ENCODE measurements around the gene TNFRSF6B.
"Not testable (repeated sequence)": the region's sequence is repeated elsewhere in the genome, so short reads cannot be mapped to it uniquely, and the experiment has no call there.

TNFRSF6B gene

DNA sequence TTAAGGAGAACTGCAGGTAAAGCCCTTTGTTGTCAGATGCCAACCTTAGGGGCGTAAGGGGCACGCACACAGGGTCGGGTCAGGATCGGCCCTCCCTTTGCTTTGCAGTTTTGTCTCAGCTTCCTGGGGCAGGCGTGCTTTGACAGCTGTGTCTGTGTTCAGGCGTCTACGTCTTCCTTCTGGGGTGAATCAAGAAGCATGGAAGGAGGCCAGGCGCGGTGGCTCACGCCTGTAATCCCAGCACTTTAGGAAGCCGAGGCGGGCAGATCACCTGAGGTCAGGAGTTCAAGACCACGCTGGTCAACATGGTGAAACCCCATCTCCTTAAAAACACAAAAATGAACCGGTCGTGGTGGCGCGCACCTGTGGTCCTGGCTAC is 12.7 kb downstream of the TNFRSF6B start:
- no peak overlapping the region for H3K27ac ChIP-seq
- TF ChIP-seq CTCF (conservative IDR thresholded peaks at IDR 0.05): no peak
- no peak for TF ChIP-seq ZFX (IDR thresholded peaks at IDR 0.05)

- no peak overlapping the region for H3K27ac ChIP-seq
- no peak for TF ChIP-seq CTCF (conservative IDR thresholded peaks at IDR 0.05)
- TF ChIP-seq ZFX (IDR thresholded peaks at IDR 0.05): no peak
Measured at GRCh38 chr20:63711085-63711645, 14.7 kb downstream of the TNFRSF6B start.

DNA sequence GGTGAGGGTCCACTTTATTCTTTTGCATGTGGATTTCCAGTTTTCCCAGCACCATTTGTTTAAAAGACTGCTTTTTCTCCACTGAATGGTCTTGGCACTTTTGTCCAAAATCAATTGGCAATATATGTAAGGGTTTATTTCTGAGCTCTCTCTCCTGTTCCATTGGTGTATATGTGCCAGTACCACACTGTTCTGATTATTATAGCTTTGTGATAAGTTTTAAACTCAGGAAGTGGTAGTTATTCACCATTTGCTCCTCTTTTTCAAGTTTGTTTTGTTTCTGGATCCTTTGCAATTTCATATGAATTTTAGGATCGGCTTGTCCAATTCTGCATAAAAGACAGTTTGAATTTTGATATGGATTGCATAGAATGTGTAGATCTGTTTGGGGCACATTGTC is 15.7 kb downstream of the TNFRSF6B start:
- no peak overlapping the region for H3K27ac ChIP-seq
- no peak for TF ChIP-seq CTCF (conservative IDR thresholded peaks at IDR 0.05)
- no peak for TF ChIP-seq ZFX (IDR thresholded peaks at IDR 0.05)

- no peak overlapping the region for H3K27ac ChIP-seq
- TF ChIP-seq ZFX (IDR thresholded peaks at IDR 0.05) (no peak), CTCF (conservative IDR thresholded peaks at IDR 0.05) (no peak)
Measured at GRCh38 chr20:63714858-63715257, 18.4 kb downstream of the TNFRSF6B start.

DNA sequence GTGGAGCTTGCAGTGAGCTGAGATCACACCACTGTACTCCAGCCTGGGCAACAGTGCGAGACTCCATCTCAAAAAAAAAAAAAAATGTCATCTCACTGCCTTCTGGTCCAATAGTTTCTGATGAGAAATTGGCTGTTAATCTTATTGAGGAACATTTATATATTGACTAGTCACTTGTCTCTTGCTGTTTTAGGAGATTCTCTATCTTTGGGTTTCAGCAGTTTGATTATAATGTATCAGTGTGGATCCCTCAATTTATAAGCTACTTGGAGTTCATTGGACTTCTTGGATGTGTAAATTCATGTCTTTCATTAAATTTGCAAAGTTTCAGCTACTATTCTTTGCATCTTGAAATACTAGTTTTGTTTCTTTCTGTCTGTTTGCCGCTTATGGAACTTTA is 22.5 kb downstream of the TNFRSF6B start:
- TF ChIP-seq ZFX (IDR thresholded peaks at IDR 0.05) (no peak), CTCF (conservative IDR thresholded peaks at IDR 0.05) (no peak)
- H3K27ac ChIP-seq: no peak overlapping the region

- not testable (repeated sequence) for H3K27ac ChIP-seq
Measured at GRCh38 chr20:63722967-63723622, 26.6 kb downstream of the TNFRSF6B start.

- H3K27ac ChIP-seq: not testable (repeated sequence)
Measured at GRCh38 chr20:63730189-63730733, 33.8 kb downstream of the TNFRSF6B start.

DNA sequence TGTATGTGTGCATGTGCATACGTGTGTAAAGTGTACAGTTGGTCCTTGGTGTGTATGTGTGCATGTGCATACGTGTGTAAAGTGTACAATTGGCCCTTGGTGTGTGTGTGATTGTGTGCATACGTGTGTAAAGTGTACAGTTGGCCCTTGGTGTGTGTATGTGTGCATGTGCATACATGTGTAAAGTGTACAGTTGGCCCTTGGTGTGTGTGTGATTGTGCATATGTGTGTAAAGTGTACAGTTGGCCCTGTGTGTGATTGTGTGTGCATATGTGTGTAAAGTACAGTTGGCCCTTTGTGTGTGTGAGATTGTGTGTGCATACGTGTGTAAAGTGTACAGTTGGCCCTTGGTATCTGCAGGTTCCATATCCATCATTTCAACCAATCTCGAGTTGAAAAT is 35.0 kb downstream of the TNFRSF6B start:
- no peak overlapping the region for H3K27ac ChIP-seq
- no peak for TF ChIP-seq ZFX (IDR thresholded peaks at IDR 0.05)
- no peak for TF ChIP-seq CTCF (conservative IDR thresholded peaks at IDR 0.05)
